Smooth muscle cell (in vitro differentiated cells): Measurements from ENCODE around the gene RNGTT. TPM values are rescaled to one million over a fixed set of nuclear protein-coding genes. Genes with fewer than 3 reads are reported as not detected.
A peak's percentile ranks its signal among the peaks of the same experiment; 100 is the strongest.

Experiments used
- DNase-seq: peaks from one replicate; lab custom pipeline; 2025; ENCODE audit not compliant: unreplicated experiment; lab: John Stamatoyannopoulos, UW
- H2AFZ ChIP-seq: fragments of 200-600 bp; sonication (generic); 2 replicates; pipeline ENCODE4 v1.6.0; 2016; ENCODE audit warnings: antibody characterized with exemption, low read depth, mild to moderate bottlenecking
- H3F3A ChIP-seq: fragments of 200-600 bp; sonication (generic); 2 replicates; pipeline ENCODE4 v1.6.0; 2017; ENCODE audit warnings: antibody characterized with exemption, low read depth
- H3K27ac ChIP-seq: fragments of 200-600 bp; sonication (generic); 2 replicates; pipeline ENCODE4 v1.5.1; 2016; ENCODE audit warnings: low read depth, mild to moderate bottlenecking
- H3K27me3 ChIP-seq: fragments of 200-600 bp; sonication (generic); 2 replicates; pipeline ENCODE4 v1.6.1; 2016; ENCODE audit warnings: low read depth, mild to moderate bottlenecking
- H3K36me3 ChIP-seq: fragments of 200-600 bp; sonication (generic); 2 replicates; pipeline ENCODE4 v1.5.1; 2016; ENCODE audit warnings: low read depth
- H3K4me1 ChIP-seq: fragments of 200-600 bp; sonication (generic); 2 replicates; pipeline ENCODE4 v1.5.1; 2016; ENCODE audit warnings: low read depth
- H3K4me2 ChIP-seq: fragments of 200-600 bp; sonication (generic); 2 replicates; pipeline ENCODE4 v1.6.0; 2016; ENCODE audit warnings: mild to moderate bottlenecking
- H3K4me3 ChIP-seq: fragments of 200-600 bp; sonication (generic); 2 replicates; pipeline ENCODE4 v1.5.1; 2016; ENCODE audit warnings: mild to moderate bottlenecking
- H3K79me2 ChIP-seq: fragments of 200-600 bp; sonication (generic); 2 replicates; pipeline ENCODE4 v1.6.0; 2016; ENCODE audit warnings: low read depth, mild to moderate bottlenecking
- H3K9ac ChIP-seq: fragments of 200-600 bp; sonication (generic); 2 replicates; pipeline ENCODE4 v1.6.0; 2016; ENCODE audit warnings: low read depth
- H3K9me3 ChIP-seq: fragments of 200-600 bp; sonication (generic); replicated peaks from 2 replicates; pipeline ENCODE4 v1.5.1; 2016; ENCODE audit warnings: low read depth
- H4K20me1 ChIP-seq: fragments of 200-600 bp; sonication (generic); 2 replicates; pipeline ENCODE4 v1.6.0; 2016; ENCODE audit warnings: low read depth
- CTCF ChIP-seq: fragments of 200-600 bp; sonication (generic); IDR thresholded peaks from 2 replicates; pipeline ENCODE4 v1.5.1; 2017; ENCODE audit warnings: borderline replicate concordance, mild to moderate bottlenecking, antibody characterized with exemption; ENCODE audit not compliant: insufficient read depth, poor library complexity, severe bottlenecking
- WGBS: methylation state at CpG from one replicate; pipeline ENCODE4 v1.1.7; 2016; ENCODE audit warnings: low lambda C conversion rate; 5-methylcytosine and 5-hydroxymethylcytosine counted together
- polyA plus RNA-seq: library from polyadenylated mRNA; unstranded; fragments of >200 nt; fragmentation: Nextera tagmentation; extraction: Ambion mirVana; gene quantifications from 2 replicates; pipeline ENCODE4 v1.2.1, GENCODE V29; 2016
- total RNA-seq: library from RNA; depleted of rRNA; stranded (reverse); fragments of >200 nt; gene quantifications from 2 replicates; pipeline ENCODE4 v1.2.3, GENCODE V29; 2014

The RNGTT gene
- total and polyA plus RNA-seq, 2 experiments from 2014 or later, result 7.5 to 22.7 TPM

GRCh38 chr6:88804701-88805100, 158.7 kb downstream of the RNGTT start:
- no peak for DNase-seq
- H3K36me3 ChIP-seq, result peaks cover 15% of the 10 kb centered on the region

DNA sequence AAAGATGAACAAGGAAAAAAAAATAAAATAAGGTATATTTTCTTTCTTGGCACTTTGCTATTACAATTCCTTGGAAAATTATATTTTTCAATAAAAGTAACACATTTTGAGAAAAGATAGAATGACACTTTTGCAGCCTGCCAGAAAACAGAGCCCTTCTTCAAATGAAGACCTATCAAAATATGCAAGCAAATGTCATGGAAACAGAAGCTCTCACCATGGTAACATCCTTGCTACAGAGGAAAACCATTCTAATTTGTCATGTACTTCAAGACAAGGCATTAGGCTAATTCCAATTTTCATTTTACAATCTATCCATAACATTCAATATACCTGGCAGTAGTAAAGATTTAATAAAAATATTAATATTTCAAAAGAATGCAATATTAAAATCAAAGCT, 177.9 kb downstream of the RNGTT start:
- no peaks in the 10 kb centered on the region for H3K36me3 ChIP-seq
- H3K4me1 ChIP-seq, result no peaks in the 10 kb centered on the region
- H3F3A ChIP-seq, result no peaks in the 10 kb centered on the region
- H3K9me3 ChIP-seq, result no peaks in the 10 kb centered on the region
- no peaks in the 10 kb centered on the region for H3K79me2 ChIP-seq
- H3K4me2 ChIP-seq, result no peak overlapping the region
- H3K27ac ChIP-seq, result no peak overlapping the region
- no peak overlapping the region for H3K9ac ChIP-seq
- no peak for DNase-seq
- no peak for TF ChIP-seq CTCF
- H3K4me3 ChIP-seq, result no peak overlapping the region
- no peaks in the 10 kb centered on the region for H3K27me3 ChIP-seq
- no peak overlapping the region for H2AFZ ChIP-seq
- H4K20me1 ChIP-seq, result peaks cover 2% of the 10 kb centered on the region

More at GRCh38 chr6:88804701-88805100, 158.7 kb downstream of the RNGTT start:
- 81% methylated on average over 2 of the region's 2 CpGs for WGBS
- peak overlapping the region; percentile 38 for H3K4me2 ChIP-seq
- H3K27ac ChIP-seq, result peak overlapping the region; percentile 39
- no peaks in the 10 kb centered on the region for H3K27me3 ChIP-seq
- no peak for TF ChIP-seq CTCF
- H3K4me3 ChIP-seq, result no peak overlapping the region
- no peaks in the 10 kb centered on the region for H3K79me2 ChIP-seq
- no peak overlapping the region for H3K9ac ChIP-seq
- H2AFZ ChIP-seq, result no peak overlapping the region
- no peaks in the 10 kb centered on the region for H4K20me1 ChIP-seq
- H3F3A ChIP-seq, result no peaks in the 10 kb centered on the region
- peaks cover 5% of the 10 kb centered on the region for H3K9me3 ChIP-seq
- H3K4me1 ChIP-seq, result no peaks in the 10 kb centered on the region

GRCh38 chr6:88780714-88781389, 182.6 kb downstream of the RNGTT start:
- H3F3A ChIP-seq, result no peaks in the 10 kb centered on the region
- no peaks in the 10 kb centered on the region for H3K27me3 ChIP-seq
- no peaks in the 10 kb centered on the region for H3K9me3 ChIP-seq
- 34% methylated on average over 5 of the region's 5 CpGs for WGBS
- DNase-seq, result no peak
- H3K36me3 ChIP-seq, result no peaks in the 10 kb centered on the region
- H3K4me1 ChIP-seq, result no peaks in the 10 kb centered on the region
- no peak overlapping the region for H3K27ac ChIP-seq
- H4K20me1 ChIP-seq, result peaks cover 4% of the 10 kb centered on the region
- peak; percentile 84 for TF ChIP-seq CTCF
- no peak overlapping the region for H3K9ac ChIP-seq
- no peak overlapping the region for H2AFZ ChIP-seq
- no peak overlapping the region for H3K4me2 ChIP-seq
- no peaks in the 10 kb centered on the region for H3K79me2 ChIP-seq
- H3K4me3 ChIP-seq, result no peak overlapping the region
